GM06990 (cell line): ENCODE measurements around the gene CPEB3.

ENCODE experiments used
- DNase-seq: peaks from one replicate; pipeline ENCODE4 v3.0.0-alpha.2; 2011; ENCODE audit not compliant: insufficient read length; ENCODE audit errors: extremely low read depth
- H3K27me3 ChIP-seq: replicated peaks from 2 replicates; pipeline ENCODE4 v1.6.0; 2011; ENCODE audit warnings: low read length; ENCODE audit not compliant: control insufficient read depth, insufficient read depth
- H3K36me3 ChIP-seq: 2 replicates; pipeline ENCODE4 v1.5.1; 2011; ENCODE audit warnings: low read length; ENCODE audit not compliant: control insufficient read depth, insufficient read depth
- H3K4me3 ChIP-seq: replicated peaks from 2 replicates; pipeline ENCODE4 v1.5.1; 2011; ENCODE audit warnings: low read depth, mild to moderate bottlenecking, control low read depth, low read length
- CTCF ChIP-seq: IDR thresholded peaks from 2 replicates; pipeline ENCODE4 v1.5.1; 2011; ENCODE audit warnings: low read length, control low read depth, mild to moderate bottlenecking, inconsistent platforms; ENCODE audit not compliant: insufficient read depth, poor library complexity, severe bottlenecking

Gene CPEB3

GRCh38 chr10:92054807-92055206 is 236.1 kb downstream of the CPEB3 start:
- Histone ChIP-seq H3K27me3 (no peaks in the 10 kb centered on the region), H3K36me3 (no peaks in the 10 kb centered on the region; the same call in 1 of the 2 replicates), H3K4me3 (no peak overlapping the region)
- no peak for DNase-seq
- no peak for TF ChIP-seq CTCF

- H3K27me3 ChIP-seq = no peaks in the 10 kb centered on the region
- H3K4me3 ChIP-seq = no peak overlapping the region
- no peak for TF ChIP-seq CTCF
- no peaks in the 10 kb centered on the region; the same call in 1 of the 2 replicates for H3K36me3 ChIP-seq
- no peak for DNase-seq
Measured at GRCh38 chr10:92052741-92053140, 238.1 kb downstream of the CPEB3 start.

- DNase-seq = no peak
- no peak for TF ChIP-seq CTCF
- H3K4me3 ChIP-seq = no peak overlapping the region
- no peaks in the 10 kb centered on the region; the same call in 1 of the 2 replicates for H3K36me3 ChIP-seq
- H3K27me3 ChIP-seq = no peaks in the 10 kb centered on the region
Measured at GRCh38 chr10:92052088-92052487, 238.8 kb downstream of the CPEB3 start.

- H3K4me3 ChIP-seq = no peak overlapping the region
- TF ChIP-seq CTCF = no peak
- no peak for DNase-seq
- H3K36me3 ChIP-seq = no peaks in the 10 kb centered on the region
- no peaks in the 10 kb centered on the region for H3K27me3 ChIP-seq
Measured at GRCh38 chr10:92047215-92047614, 243.7 kb downstream of the CPEB3 start.

- Histone ChIP-seq H3K36me3 (no peaks in the 10 kb centered on the region), H3K27me3 (no peaks in the 10 kb centered on the region), H3K4me3 (no peak overlapping the region)
- TF ChIP-seq CTCF = no peak
- no peak for DNase-seq
Measured at GRCh38 chr10:92045641-92046106, 245.2 kb downstream of the CPEB3 start.

GRCh38 chr10:92042541-92042940 is 248.3 kb downstream of the CPEB3 start:
- no peaks in the 10 kb centered on the region for H3K36me3 ChIP-seq
- TF ChIP-seq CTCF = no peak
- DNase-seq = no peak
- H3K27me3 ChIP-seq = no peaks in the 10 kb centered on the region
- H3K4me3 ChIP-seq = no peak overlapping the region
